Hepatocyte (in vitro differentiated cells): ENCODE measurements around the gene ANXA9. TPM values are rescaled to one million over a fixed set of nuclear protein-coding genes. Genes with fewer than 3 reads are reported as not detected.

Experiments used
- DNase-seq: peaks from one replicate; pipeline ENCODE4 v3.0.0-alpha.2; 2016; ENCODE audit warnings: low spot score
- H2AFZ ChIP-seq: fragments of 200-600 bp; sonication (generic); 2 replicates; pipeline ENCODE4 v1.6.0; 2016; ENCODE audit warnings: antibody characterized with exemption, mild to moderate bottlenecking
- H3K27ac ChIP-seq: fragments of 200-600 bp; sonication (generic); 2 replicates; pipeline ENCODE4 v1.5.1; 2016; ENCODE audit warnings: mild to moderate bottlenecking
- H3K27me3 ChIP-seq: fragments of 200-600 bp; sonication (generic); 2 replicates; pipeline ENCODE4 v1.6.1; 2016
- H3K36me3 ChIP-seq: fragments of 200-600 bp; sonication (generic); replicated peaks from 2 replicates; pipeline ENCODE4 v1.5.1; 2016; ENCODE audit warnings: low read depth; ENCODE audit not compliant: insufficient read depth
- H3K4me1 ChIP-seq: fragments of 200-600 bp; sonication (generic); 2 replicates; pipeline ENCODE4 v1.5.1; 2016; ENCODE audit warnings: mild to moderate bottlenecking, moderate library complexity; ENCODE audit not compliant: insufficient read depth
- H3K4me2 ChIP-seq: fragments of 200-600 bp; sonication (generic); 2 replicates; pipeline ENCODE4 v1.6.0; 2016
- H3K4me3 ChIP-seq: fragments of 200-600 bp; sonication (generic); 2 replicates; pipeline ENCODE4 v1.5.1; 2016; ENCODE audit warnings: mild to moderate bottlenecking
- H3K79me2 ChIP-seq: fragments of 200-600 bp; sonication (generic); 2 replicates; pipeline ENCODE4 v1.6.0; 2017; ENCODE audit warnings: mild to moderate bottlenecking
- H3K9me2 ChIP-seq: fragments of 200-600 bp; sonication (generic); replicated peaks from 2 replicates; pipeline ENCODE4 v1.6.0; 2017; ENCODE audit warnings: mild to moderate bottlenecking; ENCODE audit not compliant: insufficient read depth
- H3K9me3 ChIP-seq: fragments of 200-600 bp; sonication (generic); 2 replicates; pipeline ENCODE4 v1.5.1; 2016; ENCODE audit warnings: low read depth, mild to moderate bottlenecking
- H4K20me1 ChIP-seq: fragments of 200-600 bp; sonication (generic); 2 replicates; pipeline ENCODE4 v1.6.0; 2016; ENCODE audit warnings: mild to moderate bottlenecking; ENCODE audit not compliant: insufficient read depth, poor library complexity, severe bottlenecking
- CTCF ChIP-seq: fragments of 200-600 bp; sonication (generic); IDR thresholded peaks from 2 replicates; pipeline ENCODE4 v1.5.1; 2016; ENCODE audit warnings: antibody characterized with exemption, mild to moderate bottlenecking; ENCODE audit not compliant: poor library complexity
- EZH2 ChIP-seq: fragments of 200-600 bp; sonication (generic); IDR thresholded peaks from 2 replicates; pipeline ENCODE4 v1.6.1; 2016; ENCODE audit warnings: antibody characterized with exemption, mild to moderate bottlenecking, borderline replicate concordance
- EZH2phosphoT487 ChIP-seq: fragments of 200-600 bp; sonication (generic); IDR thresholded peaks from one replicate; pipeline ENCODE4 v1.6.1; 2018; ENCODE audit warnings: antibody characterized with exemption, mild to moderate bottlenecking, low read depth, moderate library complexity; ENCODE audit not compliant: unreplicated experiment, severe bottlenecking
- WGBS: methylation state at CpG from one replicate; pipeline ENCODE4 v1.1.6; 2016; ENCODE audit warnings: low lambda C conversion rate; ENCODE audit errors: missing lambda C conversion rate; 5-methylcytosine and 5-hydroxymethylcytosine counted together
- polyA plus RNA-seq: library from polyadenylated mRNA; unstranded; fragments of >200 nt; fragmentation: Nextera tagmentation; extraction: Ambion mirVana; gene quantifications from 2 replicates; pipeline ENCODE4 v1.2.1, GENCODE V29; 2016
- total RNA-seq: library from RNA; depleted of rRNA; stranded (reverse); fragments of >200 nt; gene quantifications from 2 replicates; pipeline ENCODE4 v1.2.3, GENCODE V29; 2014

The ANXA9 gene
- total and polyA plus RNA-seq, 2 experiments from 2014 or later = 7.9 to 8.8 TPM

GRCh38 chr1:151009206-151009587, 27.1 kb downstream of the ANXA9 start:
- Histone ChIP-seq H3K9me3 (no peaks in the 10 kb centered on the region), H3K79me2 (peaks cover 55% of the 10 kb centered on the region), H4K20me1 (no peaks in the 10 kb centered on the region), H3K36me3 (no peaks in the 10 kb centered on the region), H3K4me3 (peak overlapping the region; percentile 69), H3K27me3 (no peaks in the 10 kb centered on the region), H3K4me1 (peaks cover 57% of the 10 kb centered on the region), H3K4me2 (peak overlapping the region; percentile 79), H3K27ac (peak overlapping the region; percentile 88), H2AFZ (peak overlapping the region; percentile 87), H3K9me2 (no peaks in the 10 kb centered on the region)
- TF ChIP-seq EZH2phosphoT487 (no peak), CTCF (no peak), EZH2 (no peak)
- WGBS = 31% methylated on average over 3 of the region's 3 CpGs
- DNase-seq = no peak

- H3K4me2 ChIP-seq = peak overlapping the region; percentile 79
- no peak for DNase-seq
- no peak overlapping the region for H2AFZ ChIP-seq
- no peaks in the 10 kb centered on the region for H3K9me3 ChIP-seq
- TF ChIP-seq CTCF (no peak), EZH2 (no peak), EZH2phosphoT487 (no peak)
- H3K9me2 ChIP-seq = no peaks in the 10 kb centered on the region
- H4K20me1 ChIP-seq = no peaks in the 10 kb centered on the region
- peak overlapping the region; percentile 88 for H3K27ac ChIP-seq
- H3K27me3 ChIP-seq = no peaks in the 10 kb centered on the region
- no peaks in the 10 kb centered on the region for H3K36me3 ChIP-seq
- 92% methylated on average over 8 of the region's 8 CpGs for WGBS
- peaks cover 53% of the 10 kb centered on the region for H3K4me1 ChIP-seq
- no peak overlapping the region for H3K4me3 ChIP-seq
- H3K79me2 ChIP-seq = peaks cover 55% of the 10 kb centered on the region
Measured at GRCh38 chr1:151009674-151010345, 27.7 kb downstream of the ANXA9 start.

GRCh38 chr1:151010346-151010726, 28.2 kb downstream of the ANXA9 start:
- no peaks in the 10 kb centered on the region for H3K36me3 ChIP-seq
- no peak for DNase-seq
- no peak overlapping the region for H3K4me3 ChIP-seq
- no peaks in the 10 kb centered on the region for H3K9me2 ChIP-seq
- H4K20me1 ChIP-seq = no peaks in the 10 kb centered on the region
- no peaks in the 10 kb centered on the region for H3K9me3 ChIP-seq
- TF ChIP-seq EZH2 (no peak), EZH2phosphoT487 (no peak), CTCF (no peak)
- WGBS = 97% methylated on average over 3 of the region's 3 CpGs
- no peak overlapping the region for H3K27ac ChIP-seq
- no peaks in the 10 kb centered on the region for H3K27me3 ChIP-seq
- H3K4me2 ChIP-seq = no peak overlapping the region
- H3K4me1 ChIP-seq = peaks cover 48% of the 10 kb centered on the region
- peaks cover 55% of the 10 kb centered on the region for H3K79me2 ChIP-seq
- no peak overlapping the region for H2AFZ ChIP-seq
